LHCN-M2 (cell line): ENCODE data around the gene XK. TPM values are rescaled to one million over a fixed set of nuclear protein-coding genes. Genes with fewer than 3 reads are reported as not detected.

ENCODE experiments used
- DNase-seq: peaks from one replicate; pipeline ENCODE4 v3.0.0-alpha.2; 2012; ENCODE audit warnings: low read depth
- total RNA-seq: library from RNA; depleted of rRNA; stranded (reverse); fragments of >200 nt; gene quantifications from 2 replicates; pipeline ENCODE4 v1.2.3, GENCODE V29; 2014

The XK gene
- total RNA-seq, 1 experiment from 2014 or later = 0.11 TPM

GRCh38 chrX:37678574-37678973 is 7.0 kb upstream of the XK start:
- DNase-seq = no peak

GRCh38 chrX:37679230-37679629 is 6.4 kb upstream of the XK start:
- no peak for DNase-seq

- DNase-seq = no peak
These were observed 5.7 kb upstream of the XK start for GRCh38 chrX:37679888-37680287.

GRCh38 chrX:37684426-37684825 is 1.2 kb upstream of the XK start:
- DNase-seq = peak; percentile 21

- no peak for DNase-seq
These were observed 618 bp upstream of the XK start for GRCh38 chrX:37684973-37685372.

DNA sequence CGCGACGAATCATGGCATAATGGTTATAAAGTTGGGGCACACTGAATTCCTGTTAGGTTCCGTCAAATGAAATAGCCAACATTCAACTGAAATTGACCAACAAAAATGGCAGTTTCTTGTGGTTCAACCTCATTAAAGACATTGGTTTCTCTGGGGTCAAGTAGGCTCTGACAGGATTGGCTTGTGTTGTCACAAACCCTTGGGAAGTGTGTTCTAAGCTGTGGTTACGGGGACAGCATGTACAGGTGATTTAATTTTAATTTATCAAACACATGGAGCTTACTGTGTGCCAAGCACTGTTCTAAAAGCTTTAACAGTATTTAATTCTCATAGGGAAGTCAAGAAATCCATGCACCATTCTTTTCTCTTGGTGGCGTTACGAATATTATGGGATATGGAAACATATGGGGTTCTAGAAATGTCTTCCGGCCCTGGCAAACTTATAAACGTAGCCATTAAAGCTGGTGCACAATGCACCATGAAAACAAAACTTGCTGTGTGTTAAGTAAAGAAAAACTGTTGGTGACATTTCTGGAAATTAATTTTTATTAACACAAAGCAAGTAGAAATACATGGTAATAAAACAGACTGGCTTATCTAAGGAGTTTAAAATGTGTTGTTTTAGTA is 891 bp downstream of the XK start:
- DNase-seq = no peak

- DNase-seq = no peak
These were observed 1.4 kb downstream of the XK start for GRCh38 chrX:37686996-37687395.

DNA sequence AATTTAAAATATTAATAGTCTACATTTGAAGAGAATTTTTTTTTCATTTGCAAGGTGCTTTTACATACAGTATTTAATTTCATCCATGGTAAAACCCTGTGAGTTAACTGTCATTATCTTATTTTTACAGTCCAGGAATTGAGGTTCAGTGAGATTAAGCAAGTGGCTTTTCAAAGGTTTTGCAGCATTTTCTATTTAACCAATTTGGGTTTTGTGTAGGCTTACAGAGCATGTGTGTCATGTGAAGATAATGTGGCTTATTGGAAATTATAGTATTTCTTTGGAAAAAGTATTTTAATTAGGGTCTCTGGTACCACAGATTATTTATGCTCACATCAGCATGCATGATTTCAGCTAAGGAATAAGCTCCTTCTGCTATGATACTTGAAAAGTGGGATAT is 4.5 kb downstream of the XK start:
- no peak for DNase-seq

DNA sequence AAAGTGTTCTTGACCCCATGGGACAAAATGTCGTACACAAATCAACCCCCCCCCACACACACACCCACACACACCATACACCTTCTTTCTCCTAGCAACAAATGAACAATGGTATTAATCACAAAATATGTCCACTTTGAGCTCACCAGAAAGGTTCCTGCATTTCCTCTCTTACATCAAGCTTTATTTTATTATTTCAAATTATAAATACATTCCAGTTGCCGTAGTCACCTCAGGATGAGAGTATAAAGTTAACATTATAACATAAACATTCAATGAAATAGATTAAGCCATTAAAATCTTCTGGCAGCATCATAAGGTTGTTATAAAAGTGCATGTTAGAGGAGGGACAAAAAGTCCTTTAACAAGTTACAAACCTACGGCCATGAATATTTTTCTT is 7.3 kb downstream of the XK start:
- DNase-seq = no peak

DNA sequence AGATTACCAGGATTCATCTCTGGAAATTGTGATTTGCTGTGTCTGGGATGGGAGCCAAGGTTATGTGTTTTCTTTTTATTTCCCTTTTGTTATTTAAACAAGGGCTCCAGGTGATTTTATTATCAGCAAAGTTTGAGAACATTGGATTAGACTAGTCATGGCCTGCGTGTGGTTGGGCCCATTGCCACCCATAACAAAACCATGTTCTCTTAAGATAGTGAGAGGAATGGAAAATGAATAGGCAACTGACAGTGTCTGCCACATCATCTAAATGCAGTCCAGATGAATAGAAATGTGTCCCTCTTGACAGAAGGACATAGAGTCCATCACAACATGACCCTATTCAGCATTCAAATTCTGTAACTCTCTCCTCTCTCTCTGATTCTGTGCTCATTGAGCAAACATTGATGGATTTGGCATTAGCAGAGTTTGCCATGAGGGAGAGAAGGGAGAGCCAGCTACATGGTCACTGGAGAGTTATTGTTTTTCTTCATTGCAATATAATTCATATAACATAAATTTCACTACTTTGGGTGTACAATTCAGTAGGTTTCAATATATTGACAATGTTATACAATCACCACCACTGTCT is 11.7 kb downstream of the XK start:
- DNase-seq = no peak

GRCh38 chrX:37701588-37701987 is 16.0 kb downstream of the XK start:
- no peak for DNase-seq

DNA sequence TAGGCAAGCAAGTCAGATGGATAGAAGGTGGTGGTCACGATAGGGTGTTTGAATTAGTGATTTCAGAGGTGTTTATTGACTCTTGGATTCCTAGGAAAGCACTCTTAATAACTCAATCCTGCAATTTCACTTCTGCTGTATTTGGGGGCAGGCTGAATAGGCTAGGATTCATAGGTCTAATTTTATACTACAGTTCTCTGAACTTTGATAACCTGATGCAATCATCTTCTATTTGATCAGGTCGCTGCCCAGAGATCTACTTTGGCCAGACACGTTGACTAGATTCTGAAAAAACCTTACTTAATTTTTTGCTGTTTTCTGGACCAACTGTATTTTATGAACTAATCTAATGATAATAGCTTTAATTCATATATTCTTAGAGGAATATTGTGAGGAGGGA is 26.4 kb downstream of the XK start:
- no peak for DNase-seq

- DNase-seq = peak; percentile 11
These were observed 26.9 kb downstream of the XK start for GRCh38 chrX:37712458-37712857.

- DNase-seq = no peak
These were observed 28.9 kb downstream of the XK start for GRCh38 chrX:37714479-37714878.

DNA sequence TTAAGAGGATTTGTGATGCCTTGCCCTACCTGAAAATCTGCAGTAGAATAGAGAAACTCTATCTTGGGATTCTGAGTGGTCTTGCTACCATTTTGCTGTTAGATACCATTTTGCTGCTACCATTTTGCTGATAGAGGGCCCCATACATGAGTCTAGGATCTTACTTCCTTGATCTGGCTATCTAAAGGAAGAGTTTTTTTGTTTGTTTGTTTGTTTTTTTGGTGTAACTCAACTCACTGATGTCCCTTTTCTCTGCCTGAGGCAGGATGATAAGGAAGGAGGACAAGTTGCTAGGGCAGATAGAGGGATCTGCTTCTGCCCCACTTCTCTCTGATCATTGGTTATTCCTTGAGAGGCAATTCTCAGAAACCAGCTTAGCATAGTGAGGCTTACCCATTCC is 31.0 kb downstream of the XK start:
- no peak for DNase-seq

GRCh38 chrX:37717708-37718107 is 32.1 kb downstream of the XK start:
- DNase-seq = no peak

- DNase-seq = no peak
These were observed 37.0 kb downstream of the XK start for GRCh38 chrX:37722595-37722994.

GRCh38 chrX:37726346-37726745 is 40.8 kb downstream of the XK start:
- peak; percentile 46 for DNase-seq

DNA sequence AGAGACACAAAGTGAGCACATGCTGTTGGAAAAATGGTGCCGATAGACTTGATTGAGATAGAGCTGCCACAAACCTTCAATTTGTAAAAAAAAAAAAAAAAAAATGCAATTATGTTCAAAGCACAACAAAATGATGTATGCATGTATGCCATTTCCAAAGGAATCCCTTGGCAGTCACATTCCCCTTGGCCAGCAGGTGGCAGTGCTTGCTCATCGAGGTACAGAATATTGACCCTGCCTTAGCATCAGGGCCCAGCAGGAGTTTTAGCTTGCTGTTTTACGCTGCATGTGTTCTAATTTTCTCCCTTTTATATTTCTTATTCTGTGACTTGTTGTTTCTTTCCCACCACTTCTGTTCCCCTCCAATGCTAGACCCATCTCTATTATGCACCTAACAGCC is 59.8 kb downstream of the XK start:
- DNase-seq = peak; percentile 36

GRCh38 chrX:37745835-37746217 is 60.2 kb downstream of the XK start:
- DNase-seq = no peak

- peak; percentile 1 for DNase-seq
These were observed 60.8 kb downstream of the XK start for GRCh38 chrX:37746218-37746941.

- no peak for DNase-seq
These were observed 61.4 kb downstream of the XK start for GRCh38 chrX:37746951-37747350.

DNA sequence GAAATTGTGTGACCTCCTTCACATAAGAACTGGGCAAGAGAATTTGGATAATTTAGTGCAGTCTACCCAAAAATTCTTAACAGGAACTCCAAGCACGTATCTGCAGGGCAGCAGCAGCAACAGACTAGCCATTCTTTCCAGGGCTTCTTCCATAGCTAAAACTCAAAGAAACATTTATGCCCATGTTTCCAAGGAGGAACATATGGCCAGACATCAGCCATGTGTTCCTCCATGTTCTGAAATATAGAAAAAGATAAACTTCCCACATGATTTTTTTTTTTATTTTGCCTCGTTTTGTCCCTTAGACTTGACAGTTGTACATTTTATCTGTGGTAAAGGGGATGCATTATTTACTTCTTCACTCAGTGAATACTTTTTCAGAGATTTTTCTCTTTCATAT is 66.7 kb downstream of the XK start:
- DNase-seq = no peak
